IMR-90 (cell line): ENCODE data around the gene SUGP2. TPM values are rescaled to one million over a fixed set of nuclear protein-coding genes. Genes with fewer than 3 reads are reported as not detected.

Source experiments
- ATAC-seq: fragments of 200-7000 bp; cut with Tn5 transposase; 2 replicates; pipeline ENCODE4 v1.9.1; 2020; ENCODE audit warnings: low read depth, mild to moderate bottlenecking, moderate library complexity
- BruUV-seq: library from RNA; stranded (reverse); fragments of 400-500 nt; replicated peaks from 2 replicates; lab custom pipeline; 2021; lab: Mats Ljungman, UMichigan
- CTCF ChIA-PET: fragments of 300-600 bp; formaldehyde crosslinking; extraction: SDS; loops from one replicate; lab custom pipeline; 2021; ENCODE audit warnings: antibody characterized with exemption; lab: Yijun Ruan, JAX
- POLR2A ChIA-PET: fragments of 300-600 bp; sonication (Branson Sonifier 250); formaldehyde crosslinking; loops from one replicate; lab custom pipeline; 2022; ENCODE audit warnings: antibody characterized with exemption; ENCODE audit not compliant: unreplicated experiment; lab: Charles Lee
- DNase-seq: peaks from one replicate; pipeline ENCODE4 v3.0.0; 2013
- H2AFZ ChIP-seq: replicated peaks from 2 replicates; pipeline ENCODE3; 2013; ENCODE audit warnings: low read length, mild to moderate bottlenecking; ENCODE audit not compliant: poor library complexity
- H2AK5ac ChIP-seq: 2 replicates; pipeline ENCODE4 v1.6.1; 2013; ENCODE audit warnings: low read depth, low read length, inconsistent platforms
- H2AK9ac ChIP-seq: replicated peaks from 2 replicates; pipeline ENCODE3; 2013; ENCODE audit warnings: mild to moderate bottlenecking, low read depth, low read length, moderate library complexity; ENCODE audit not compliant: poor library complexity
- H2BK120ac ChIP-seq: 2 replicates; pipeline ENCODE4 v1.6.1; 2013; ENCODE audit warnings: low read depth, low read length, inconsistent platforms
- H2BK15ac ChIP-seq: 3 replicates; pipeline ENCODE4 v1.6.1; 2013; ENCODE audit warnings: low read depth, low read length, inconsistent platforms
- H2BK20ac ChIP-seq: 2 replicates; pipeline ENCODE4 v1.6.1; 2013; ENCODE audit warnings: low read depth, mild to moderate bottlenecking, inconsistent platforms, low read length, moderate library complexity
- H2BK5ac ChIP-seq: 2 replicates; pipeline ENCODE4 v1.6.1; 2013; ENCODE audit warnings: mild to moderate bottlenecking, low read depth, low read length, inconsistent platforms; ENCODE audit not compliant: poor library complexity, severe bottlenecking
- H3K14ac ChIP-seq: replicated peaks from 2 replicates; pipeline ENCODE4 v1.6.1; 2013; ENCODE audit warnings: low read depth, low read length, inconsistent platforms
- H3K18ac ChIP-seq: 2 replicates; pipeline ENCODE4 v1.6.1; 2013; ENCODE audit warnings: low read depth, low read length, control low read depth
- H3K23ac ChIP-seq: 2 replicates; pipeline ENCODE4 v1.6.1; 2013; ENCODE audit warnings: low read depth, low read length, inconsistent platforms
- H3K27ac ChIP-seq: 2 replicates; pipeline ENCODE4 v1.5.1; 2013; ENCODE audit warnings: mild to moderate bottlenecking, control low read depth, low read length; ENCODE audit not compliant: insufficient read depth
- H3K27me3 ChIP-seq: 2 replicates; pipeline ENCODE4 v1.6.1; 2013; ENCODE audit warnings: low read length; ENCODE audit not compliant: control insufficient read depth, insufficient read depth
- H3K36me3 ChIP-seq: 2 replicates; pipeline ENCODE4 v1.6.1; 2013; ENCODE audit warnings: low read length, mixed read lengths; ENCODE audit not compliant: control insufficient read depth, insufficient read depth
- H3K4ac ChIP-seq: 2 replicates; pipeline ENCODE4 v1.6.1; 2013; ENCODE audit warnings: low read depth, low read length, inconsistent platforms
- H3K4me1 ChIP-seq: 2 replicates; pipeline ENCODE4 v1.6.1; 2013; ENCODE audit warnings: low read length, mixed read lengths; ENCODE audit not compliant: control insufficient read depth, insufficient read depth
- H3K4me2 ChIP-seq: 2 replicates; pipeline ENCODE4 v1.6.1; 2013; ENCODE audit warnings: low read depth, mild to moderate bottlenecking, control low read depth, low read length, moderate library complexity
- H3K4me3 ChIP-seq: 2 replicates; pipeline ENCODE4 v1.5.1; 2013; ENCODE audit warnings: low read depth, mild to moderate bottlenecking, control low read depth, low read length, moderate library complexity; ENCODE audit not compliant: insufficient read depth
- H3K56ac ChIP-seq: 2 replicates; pipeline ENCODE4 v1.6.1; 2013; ENCODE audit warnings: low read length, inconsistent platforms; ENCODE audit not compliant: insufficient read depth; ENCODE audit errors: extremely low read depth
- H3K79me1 ChIP-seq, 2 experiments: 2 replicates each; pipeline ENCODE4 v1.6.1; 2013; ENCODE audit warnings: low read length in 2 of 2, inconsistent platforms in 1 of 2, low read depth in 1 of 2
- H3K9ac ChIP-seq: 2 replicates; pipeline ENCODE4 v1.6.1; 2013; ENCODE audit warnings: low read depth, low read length, control low read depth
- H3K9me1 ChIP-seq: 2 replicates; pipeline ENCODE4 v1.6.1; 2013; ENCODE audit warnings: low read length, inconsistent platforms; ENCODE audit not compliant: insufficient read depth
- H3K9me3 ChIP-seq: 2 replicates; pipeline ENCODE4 v1.6.1; 2013; ENCODE audit warnings: low read length; ENCODE audit not compliant: control insufficient read depth, insufficient read depth
- H4K20me1 ChIP-seq: 2 replicates; pipeline ENCODE4 v1.6.1; 2013; ENCODE audit warnings: low read length, inconsistent platforms; ENCODE audit not compliant: insufficient read depth
- H4K5ac ChIP-seq: 2 replicates; pipeline ENCODE4 v1.6.1; 2013; ENCODE audit warnings: mild to moderate bottlenecking, low read depth, low read length, control low read depth
- H4K8ac ChIP-seq, 2 experiments: 2 replicates each; pipeline ENCODE4 v1.6.1; 2013; ENCODE audit warnings: low read depth in 2 of 2, low read length in 2 of 2, control low read depth in 1 of 2, inconsistent platforms in 1 of 2
- H4K91ac ChIP-seq: 2 replicates; pipeline ENCODE4 v1.6.1; 2013; ENCODE audit warnings: low read depth, low read length, inconsistent platforms; ENCODE audit not compliant: insufficient read depth
- BHLHE40 ChIP-seq: fragments of 150-350 bp; IDR thresholded peaks from 2 replicates; pipeline ENCODE4 v1.6.1; 2016; ENCODE audit warnings: mild to moderate bottlenecking, low read depth, low read length
- CEBPB ChIP-seq: IDR thresholded peaks from 2 replicates; pipeline ENCODE4 v1.6.1; 2012; ENCODE audit warnings: low read depth, low read length, improper control_type of control experiment
- CHD1 ChIP-seq: IDR thresholded peaks from 2 replicates; pipeline ENCODE4 v1.6.1; 2012; ENCODE audit warnings: low read depth, low read length, improper control_type of control experiment
- FOS ChIP-seq: fragments of 150-350 bp; IDR thresholded peaks from 2 replicates; pipeline ENCODE4 v1.6.1; 2016; ENCODE audit warnings: low read depth, low read length
- MAFK ChIP-seq: IDR thresholded peaks from 2 replicates; pipeline ENCODE4 v1.6.1; 2012; ENCODE audit warnings: low read depth, low read length, improper control_type of control experiment
- MAZ ChIP-seq: IDR thresholded peaks from 2 replicates; pipeline ENCODE4 v1.6.1; 2012; ENCODE audit warnings: low read depth, mild to moderate bottlenecking, low read length, improper control_type of control experiment, moderate library complexity, borderline replicate concordance
- MXI1 ChIP-seq: IDR thresholded peaks from 2 replicates; pipeline ENCODE4 v1.6.1; 2012; ENCODE audit warnings: low read depth, mild to moderate bottlenecking, low read length, moderate library complexity, borderline replicate concordance
- NFE2L2 ChIP-seq: fragments of 150-350 bp; IDR thresholded peaks from 2 replicates; pipeline ENCODE4 v1.6.1; 2016; ENCODE audit warnings: low read depth, mild to moderate bottlenecking, low read length
- RFX5 ChIP-seq: IDR thresholded peaks from 2 replicates; pipeline ENCODE4 v1.8.0; 2012; ENCODE audit warnings: low read depth, mild to moderate bottlenecking, low read length, moderate library complexity
- WGBS, 2 experiments: methylation state at CpG; one replicate each; pipeline versions ENCODE4 v1.1.5 to v1.1.7; 2013; ENCODE audit warnings: missing lambda C conversion rate in 2 of 2; ENCODE audit not compliant: insufficient read length in 1 of 2; ENCODE audit errors: extremely low coverage in 2 of 2; 5-methylcytosine and 5-hydroxymethylcytosine counted together
- dilution Hi-C: fragments of 300-500 bp; cut with HindIII; formaldehyde crosslinking; loops from one replicate; pipeline ENCODE4 v1.14.3; 2018; ENCODE audit warnings: low sequenced_read_pairs; ENCODE audit not compliant: unreplicated experiment
- in situ Hi-C: fragments of 300-500 bp; cut with MboI; formaldehyde crosslinking; loops from 3 replicates; pipeline ENCODE4 v1.14.3; 2019; ENCODE audit warnings: low sequenced_read_pairs, inconsistent platforms, mixed read lengths
- intact Hi-C: fragments of 100-400 bp; cut with micrococcal nuclease; formaldehyde crosslinking; loops from 2 replicates; pipeline ENCODE4 v1.10.0; 2022
- polyA plus RNA-seq, 3 experiments: library from polyadenylated mRNA; depleted of rRNA; stranded (reverse); fragments of >200 nt; gene quantifications; 2 replicates each; pipeline ENCODE4 v1.2.3, GENCODE V29; 2012; ENCODE audit warnings: low replicate concordance in 1 of 3
- total RNA-seq: library from RNA; depleted of rRNA; stranded (reverse); fragments of >200 nt; gene quantifications from 2 replicates; pipeline ENCODE4 v1.2.3, GENCODE V29; 2012
- TF ChIP-seq, protein P1 (sequence below): fragments of 150-350 bp; IDR thresholded peaks from 2 replicates; pipeline ENCODE4 v1.6.1; 2017; ENCODE audit warnings: mild to moderate bottlenecking, antibody characterized with exemption, low read length, low read depth
- TF ChIP-seq, protein P2 (sequence below): conservative IDR thresholded peaks from 2 replicates; pipeline ENCODE4 v1.5.1; 2012; ENCODE audit warnings: mild to moderate bottlenecking, low read depth, low read length, improper control_type of control experiment
- TF ChIP-seq, protein P3 (sequence below): fragments of 150-350 bp; IDR thresholded peaks from 2 replicates; pipeline ENCODE4 v1.6.1; 2016; ENCODE audit warnings: low read depth, mild to moderate bottlenecking, low read length, moderate library complexity, borderline replicate concordance

Gene SUGP2
- total and polyA plus RNA-seq, 2 of the 4 experiments (the other 2 are of a cell fraction), result 25.8 to 69.2 TPM

DNA sequence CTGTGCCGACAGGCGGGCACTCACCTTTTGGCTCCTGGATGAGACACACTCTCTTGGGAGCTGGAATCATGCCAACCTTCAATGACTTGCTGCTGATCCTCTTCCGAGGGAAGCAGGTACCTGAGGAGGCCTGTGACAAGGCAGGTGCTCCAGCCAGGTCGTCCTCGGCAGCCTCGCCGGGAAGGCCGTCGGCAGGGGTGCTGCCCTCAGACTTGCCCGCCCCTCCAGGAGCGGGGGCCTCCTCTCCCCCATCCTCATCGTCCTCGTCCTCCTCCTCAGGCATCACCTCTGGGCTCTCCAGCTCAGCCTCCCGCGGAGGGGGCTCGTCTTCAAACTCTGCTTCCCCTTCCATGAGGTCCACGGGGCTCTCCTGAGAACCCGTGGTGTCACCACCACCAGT lies 29.2 kb downstream of the SUGP2 start:
- Histone ChIP-seq H3K36me3 (peaks cover 65% of the 10 kb centered on the region), H3K9me3 (no peaks in the 10 kb centered on the region)
- CTCF ChIA-PET, result no interaction called here

More for the DNA sequence above, 29.2 kb downstream of the SUGP2 start:
- Histone ChIP-seq H3K27me3 (no peaks in the 10 kb centered on the region), H3K56ac (no peak overlapping the region), H3K18ac (no peak overlapping the region), H4K20me1 (peaks cover 25% of the 10 kb centered on the region), H2BK5ac (no peak overlapping the region), H3K4ac (no peak overlapping the region), H3K27ac (no peak overlapping the region), H3K9ac (no peak overlapping the region), H3K9me1 (no peaks in the 10 kb centered on the region), H3K79me1 (peaks cover 18 to 50% of the 10 kb centered on the region in 2 experiments), H3K4me1 (peaks cover 3% of the 10 kb centered on the region), H2AK5ac (no peak overlapping the region), H4K91ac (no peak overlapping the region), H2BK15ac (no peak overlapping the region), H2BK20ac (no peak overlapping the region), H2AK9ac (no peak overlapping the region), H3K4me2 (no peak overlapping the region), H4K5ac (no peak overlapping the region), H2BK120ac (no peak overlapping the region), H4K8ac (no peak overlapping the region), H3K14ac (no peak overlapping the region), H2AFZ (no peak overlapping the region), H3K4me3 (no peak overlapping the region), H3K23ac (no peak overlapping the region)
- no TSS peak for BruUV-seq
- ATAC-seq (no peak), DNase-seq (no peak)
- no peak for TF ChIP-seq CHD1
- TF ChIP-seq CEBPB, result no peak
- TF ChIP-seq, protein P1, sequence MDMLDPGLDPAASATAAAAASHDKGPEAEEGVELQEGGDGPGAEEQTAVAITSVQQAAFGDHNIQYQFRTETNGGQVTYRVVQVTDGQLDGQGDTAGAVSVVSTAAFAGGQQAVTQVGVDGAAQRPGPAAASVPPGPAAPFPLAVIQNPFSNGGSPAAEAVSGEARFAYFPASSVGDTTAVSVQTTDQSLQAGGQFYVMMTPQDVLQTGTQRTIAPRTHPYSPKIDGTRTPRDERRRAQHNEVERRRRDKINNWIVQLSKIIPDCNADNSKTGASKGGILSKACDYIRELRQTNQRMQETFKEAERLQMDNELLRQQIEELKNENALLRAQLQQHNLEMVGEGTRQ, result no peak
- no peak for TF ChIP-seq MAFK
- TF ChIP-seq RFX5, result no peak
- TF ChIP-seq, protein P2, sequence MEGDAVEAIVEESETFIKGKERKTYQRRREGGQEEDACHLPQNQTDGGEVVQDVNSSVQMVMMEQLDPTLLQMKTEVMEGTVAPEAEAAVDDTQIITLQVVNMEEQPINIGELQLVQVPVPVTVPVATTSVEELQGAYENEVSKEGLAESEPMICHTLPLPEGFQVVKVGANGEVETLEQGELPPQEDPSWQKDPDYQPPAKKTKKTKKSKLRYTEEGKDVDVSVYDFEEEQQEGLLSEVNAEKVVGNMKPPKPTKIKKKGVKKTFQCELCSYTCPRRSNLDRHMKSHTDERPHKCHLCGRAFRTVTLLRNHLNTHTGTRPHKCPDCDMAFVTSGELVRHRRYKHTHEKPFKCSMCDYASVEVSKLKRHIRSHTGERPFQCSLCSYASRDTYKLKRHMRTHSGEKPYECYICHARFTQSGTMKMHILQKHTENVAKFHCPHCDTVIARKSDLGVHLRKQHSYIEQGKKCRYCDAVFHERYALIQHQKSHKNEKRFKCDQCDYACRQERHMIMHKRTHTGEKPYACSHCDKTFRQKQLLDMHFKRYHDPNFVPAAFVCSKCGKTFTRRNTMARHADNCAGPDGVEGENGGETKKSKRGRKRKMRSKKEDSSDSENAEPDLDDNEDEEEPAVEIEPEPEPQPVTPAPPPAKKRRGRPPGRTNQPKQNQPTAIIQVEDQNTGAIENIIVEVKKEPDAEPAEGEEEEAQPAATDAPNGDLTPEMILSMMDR, result no peak
- TF ChIP-seq FOS, result no peak
- TF ChIP-seq MXI1, result no peak
- no peak for TF ChIP-seq BHLHE40
- no peak for TF ChIP-seq NFE2L2
- TF ChIP-seq, protein P3, sequence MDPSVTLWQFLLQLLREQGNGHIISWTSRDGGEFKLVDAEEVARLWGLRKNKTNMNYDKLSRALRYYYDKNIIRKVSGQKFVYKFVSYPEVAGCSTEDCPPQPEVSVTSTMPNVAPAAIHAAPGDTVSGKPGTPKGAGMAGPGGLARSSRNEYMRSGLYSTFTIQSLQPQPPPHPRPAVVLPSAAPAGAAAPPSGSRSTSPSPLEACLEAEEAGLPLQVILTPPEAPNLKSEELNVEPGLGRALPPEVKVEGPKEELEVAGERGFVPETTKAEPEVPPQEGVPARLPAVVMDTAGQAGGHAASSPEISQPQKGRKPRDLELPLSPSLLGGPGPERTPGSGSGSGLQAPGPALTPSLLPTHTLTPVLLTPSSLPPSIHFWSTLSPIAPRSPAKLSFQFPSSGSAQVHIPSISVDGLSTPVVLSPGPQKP, result no peak
- TF ChIP-seq MAZ, result no peak
- in situ Hi-C loops, result no loop called here
- WGBS, 2 experiments, result 96% methylated on average over 15 of the region's 18 CpGs; no CpG with 5 or more reads in 1 of the 2 experiments
- intact Hi-C loops, result no loop called here
- POLR2A ChIA-PET, result no interaction called here
- dilution Hi-C loops, result no loop called here
